WERI-Rb-1 (cell line): ENCODE data around the gene PLPP1.

ENCODE experiments used
- DNase-seq: peaks from one replicate; pipeline ENCODE4 v3.0.0-alpha.2; 2020
- H3K27ac ChIP-seq: fragments of 250-450 bp; sonication (Bioruptor Pico); 2 replicates; pipeline ENCODE4 v1.5.1; 2020; ENCODE audit warnings: mild to moderate bottlenecking, moderate library complexity
- H3K27me3 ChIP-seq: fragments of 250-450 bp; sonication (Bioruptor Pico); 2 replicates; pipeline ENCODE4 v1.5.1; 2021; ENCODE audit warnings: mild to moderate bottlenecking, low read depth, moderate library complexity; ENCODE audit not compliant: insufficient read depth, severe bottlenecking
- H3K36me3 ChIP-seq: fragments of 250-450 bp; sonication (Bioruptor Pico); 2 replicates; pipeline ENCODE4 v1.5.1; 2020; ENCODE audit warnings: mild to moderate bottlenecking, moderate library complexity
- H3K4me3 ChIP-seq: 2 replicates; pipeline ENCODE4 v1.5.1; 2011; ENCODE audit warnings: low read depth, mild to moderate bottlenecking, control low read depth, low read length
- H3K9me3 ChIP-seq: fragments of 250-450 bp; sonication (Bioruptor Pico); 2 replicates; pipeline ENCODE4 v1.5.1; 2021; ENCODE audit warnings: mild to moderate bottlenecking, moderate library complexity; ENCODE audit not compliant: severe bottlenecking
- TF ChIP-seq, protein P1 (sequence below): IDR thresholded peaks from 2 replicates; pipeline ENCODE4 v1.5.1; 2011; ENCODE audit warnings: low read depth, mild to moderate bottlenecking, control low read depth, inconsistent platforms, low read length

The PLPP1 gene

DNA sequence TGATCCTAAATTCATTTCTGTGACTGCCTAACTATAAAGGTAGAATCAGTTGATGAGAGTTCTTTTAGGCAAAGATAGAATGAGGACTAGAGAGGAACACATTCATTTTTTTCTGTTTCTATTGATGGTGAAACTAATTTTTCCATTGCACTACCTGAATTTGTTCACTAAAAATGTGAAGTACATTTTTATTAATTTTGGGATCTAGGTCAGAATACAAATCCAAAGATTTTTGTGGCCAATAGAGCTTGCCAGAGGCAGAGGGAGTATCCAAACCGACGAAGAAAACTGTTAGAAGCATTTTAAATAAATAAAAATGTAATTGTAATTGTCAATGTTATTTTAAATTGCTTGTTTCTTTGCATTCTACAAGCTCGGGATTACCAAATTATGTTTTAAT, 148.9 kb downstream of the PLPP1 start:
- H3K27me3 ChIP-seq: no peaks in the 10 kb centered on the region
- H3K27ac ChIP-seq: no peak overlapping the region
- H3K36me3 ChIP-seq: peaks cover 41% of the 10 kb centered on the region
- no peak overlapping the region for H3K4me3 ChIP-seq
- TF ChIP-seq, protein P1, sequence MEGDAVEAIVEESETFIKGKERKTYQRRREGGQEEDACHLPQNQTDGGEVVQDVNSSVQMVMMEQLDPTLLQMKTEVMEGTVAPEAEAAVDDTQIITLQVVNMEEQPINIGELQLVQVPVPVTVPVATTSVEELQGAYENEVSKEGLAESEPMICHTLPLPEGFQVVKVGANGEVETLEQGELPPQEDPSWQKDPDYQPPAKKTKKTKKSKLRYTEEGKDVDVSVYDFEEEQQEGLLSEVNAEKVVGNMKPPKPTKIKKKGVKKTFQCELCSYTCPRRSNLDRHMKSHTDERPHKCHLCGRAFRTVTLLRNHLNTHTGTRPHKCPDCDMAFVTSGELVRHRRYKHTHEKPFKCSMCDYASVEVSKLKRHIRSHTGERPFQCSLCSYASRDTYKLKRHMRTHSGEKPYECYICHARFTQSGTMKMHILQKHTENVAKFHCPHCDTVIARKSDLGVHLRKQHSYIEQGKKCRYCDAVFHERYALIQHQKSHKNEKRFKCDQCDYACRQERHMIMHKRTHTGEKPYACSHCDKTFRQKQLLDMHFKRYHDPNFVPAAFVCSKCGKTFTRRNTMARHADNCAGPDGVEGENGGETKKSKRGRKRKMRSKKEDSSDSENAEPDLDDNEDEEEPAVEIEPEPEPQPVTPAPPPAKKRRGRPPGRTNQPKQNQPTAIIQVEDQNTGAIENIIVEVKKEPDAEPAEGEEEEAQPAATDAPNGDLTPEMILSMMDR: no peak
- H3K9me3 ChIP-seq: no peaks in the 10 kb centered on the region
- DNase-seq: no peak

DNA sequence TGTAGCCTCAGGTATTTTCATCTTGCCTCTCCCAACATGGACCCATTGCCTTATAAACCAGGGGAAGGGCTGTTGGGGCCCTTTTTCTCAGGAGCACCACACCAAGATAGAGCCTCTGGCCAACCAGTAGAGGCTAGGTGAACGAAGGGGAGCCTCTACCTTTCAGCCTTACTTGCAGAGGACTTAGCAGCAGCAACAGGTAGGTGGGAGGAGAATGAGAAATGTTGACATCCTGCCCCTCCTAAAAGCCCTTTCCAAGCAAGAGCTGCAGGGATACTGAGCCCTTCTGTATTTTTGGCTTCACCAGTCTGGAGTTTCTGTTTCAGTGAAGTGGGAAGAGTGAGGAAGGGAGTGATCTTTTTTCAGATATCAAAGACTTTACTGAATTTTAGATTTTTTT, 149.5 kb downstream of the PLPP1 start:
- Histone ChIP-seq H3K36me3 (peaks cover 35% of the 10 kb centered on the region), H3K4me3 (no peak overlapping the region), H3K27ac (no peak overlapping the region), H3K27me3 (no peaks in the 10 kb centered on the region), H3K9me3 (no peaks in the 10 kb centered on the region)
- no peak for DNase-seq
- TF ChIP-seq, protein P1: no peak

DNA sequence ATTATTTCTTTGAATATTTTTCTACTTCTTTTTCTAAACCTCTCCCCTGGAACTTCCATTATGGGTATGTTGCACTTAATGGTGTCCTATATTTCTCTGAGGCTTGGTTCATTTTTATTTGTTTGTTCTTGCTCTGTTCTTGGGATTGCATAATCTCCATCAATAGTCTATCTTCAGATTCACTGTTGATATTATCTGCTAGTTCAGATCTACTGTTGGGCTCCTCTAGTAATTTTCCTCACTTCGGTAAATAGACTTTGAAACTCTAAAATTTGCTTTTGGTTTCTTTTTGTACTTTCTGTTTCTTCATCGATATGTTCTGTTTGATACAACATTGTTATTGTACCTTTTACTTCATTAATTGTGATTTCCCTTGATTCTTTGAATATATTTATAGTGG, 150.7 kb downstream of the PLPP1 start:
- Histone ChIP-seq H3K27ac (no peak overlapping the region), H3K36me3 (peaks cover 35% of the 10 kb centered on the region), H3K9me3 (no peaks in the 10 kb centered on the region), H3K4me3 (no peak overlapping the region), H3K27me3 (no peaks in the 10 kb centered on the region)
- DNase-seq: no peak
- TF ChIP-seq, protein P1: no peak

DNA sequence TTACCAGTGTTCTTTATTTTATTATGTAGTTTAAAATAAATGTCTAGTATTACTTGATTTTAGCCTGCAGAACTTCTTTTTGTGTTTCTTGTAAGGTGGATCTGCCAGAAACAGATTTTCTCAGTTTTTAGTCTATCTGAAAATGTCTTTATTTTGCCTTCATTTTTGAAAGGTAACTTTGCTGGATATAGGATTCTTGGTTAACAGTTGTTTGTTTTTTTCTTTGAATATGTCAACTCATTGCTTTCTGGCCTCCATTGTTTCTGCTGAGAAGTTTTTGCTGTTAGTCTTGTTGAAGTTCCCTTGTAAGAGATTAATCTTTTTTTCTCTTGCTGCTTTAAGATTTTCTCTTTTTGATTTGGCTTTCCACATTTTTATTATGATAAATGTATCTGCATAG, 151.5 kb downstream of the PLPP1 start:
- no peak overlapping the region for H3K4me3 ChIP-seq
- TF ChIP-seq, protein P1: no peak
- no peaks in the 10 kb centered on the region for H3K9me3 ChIP-seq
- H3K27me3 ChIP-seq: no peaks in the 10 kb centered on the region
- DNase-seq: no peak
- H3K36me3 ChIP-seq: peaks cover 35% of the 10 kb centered on the region
- H3K27ac ChIP-seq: no peak overlapping the region

DNA sequence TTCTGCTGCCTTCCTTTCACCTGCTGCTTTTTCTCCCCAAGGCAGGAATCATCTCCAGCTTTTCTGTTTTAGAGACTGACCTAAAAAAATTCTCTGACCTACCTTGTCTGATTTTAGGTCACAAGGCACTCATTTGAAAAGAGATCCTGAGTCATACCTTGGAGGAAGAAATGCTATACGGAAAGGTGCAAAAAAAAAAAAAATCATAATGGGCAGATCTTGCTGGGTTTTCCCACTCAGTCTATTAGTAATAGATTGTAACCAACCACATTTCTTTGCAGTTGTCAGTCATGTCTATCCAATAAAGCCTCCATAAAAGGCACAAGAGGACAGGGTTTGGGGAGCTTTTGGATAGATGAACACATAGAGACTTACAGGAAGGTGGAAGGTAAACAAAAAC, 157.0 kb downstream of the PLPP1 start:
- Histone ChIP-seq H3K27me3 (no peaks in the 10 kb centered on the region), H3K27ac (no peak overlapping the region), H3K9me3 (no peaks in the 10 kb centered on the region), H3K36me3 (peaks cover 24% of the 10 kb centered on the region), H3K4me3 (no peak overlapping the region)
- no peak for DNase-seq
- TF ChIP-seq, protein P1: no peak
